ENCODE data around the gene COL23A1.

DNA sequence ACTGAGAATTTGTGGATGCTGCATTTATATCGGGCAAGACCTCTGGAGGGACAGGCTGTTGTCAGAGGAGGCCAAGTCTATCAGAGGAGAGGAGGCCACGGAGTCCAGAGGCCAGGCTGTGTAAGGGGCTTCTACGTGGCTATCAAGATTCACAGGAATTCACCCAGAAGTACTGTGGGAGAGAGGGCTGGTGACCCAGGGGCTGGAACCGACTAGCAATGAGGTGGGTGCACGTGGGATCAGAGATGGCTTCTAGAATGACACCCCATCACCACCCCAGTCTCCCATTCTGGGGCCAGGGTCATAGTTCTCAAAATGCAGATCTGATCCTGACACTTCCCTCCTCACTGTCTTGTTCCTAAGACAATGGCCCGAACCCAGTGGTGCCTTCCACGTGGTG is 296.4 kb downstream of the COL23A1 start:
- TF ChIP-seq, protein P1, sequence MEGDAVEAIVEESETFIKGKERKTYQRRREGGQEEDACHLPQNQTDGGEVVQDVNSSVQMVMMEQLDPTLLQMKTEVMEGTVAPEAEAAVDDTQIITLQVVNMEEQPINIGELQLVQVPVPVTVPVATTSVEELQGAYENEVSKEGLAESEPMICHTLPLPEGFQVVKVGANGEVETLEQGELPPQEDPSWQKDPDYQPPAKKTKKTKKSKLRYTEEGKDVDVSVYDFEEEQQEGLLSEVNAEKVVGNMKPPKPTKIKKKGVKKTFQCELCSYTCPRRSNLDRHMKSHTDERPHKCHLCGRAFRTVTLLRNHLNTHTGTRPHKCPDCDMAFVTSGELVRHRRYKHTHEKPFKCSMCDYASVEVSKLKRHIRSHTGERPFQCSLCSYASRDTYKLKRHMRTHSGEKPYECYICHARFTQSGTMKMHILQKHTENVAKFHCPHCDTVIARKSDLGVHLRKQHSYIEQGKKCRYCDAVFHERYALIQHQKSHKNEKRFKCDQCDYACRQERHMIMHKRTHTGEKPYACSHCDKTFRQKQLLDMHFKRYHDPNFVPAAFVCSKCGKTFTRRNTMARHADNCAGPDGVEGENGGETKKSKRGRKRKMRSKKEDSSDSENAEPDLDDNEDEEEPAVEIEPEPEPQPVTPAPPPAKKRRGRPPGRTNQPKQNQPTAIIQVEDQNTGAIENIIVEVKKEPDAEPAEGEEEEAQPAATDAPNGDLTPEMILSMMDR (conservative IDR thresholded peaks at IDR 0.05; ENCODE audit: low read depth, low read length) = no peak
- no peak for TF ChIP-seq EZH2 (IDR thresholded peaks at IDR 0.05; ENCODE audit: borderline replicate concordance, low read depth, low read length, poor library complexity, severe bottlenecking)
